Neural progenitor cell (in vitro differentiated cells): ENCODE data around the gene SPEF2. TPM values are rescaled to one million over a fixed set of nuclear protein-coding genes. Genes with fewer than 3 reads are reported as not detected.
"Not testable (repeated sequence)": the region's sequence is repeated elsewhere in the genome, so short reads cannot be mapped to it uniquely, and the experiment has no call there.

Experiments used
- DNase-seq: peaks from one replicate; pipeline ENCODE4 v3.0.0-alpha.2; 2016; ENCODE audit warnings: low spot score
- H2AFZ ChIP-seq: fragments of 200-600 bp; sonication (generic); replicated peaks from 2 replicates; pipeline ENCODE4 v1.6.1; 2016; ENCODE audit warnings: antibody characterized with exemption
- H3F3A ChIP-seq: fragments of 200-600 bp; sonication (generic); 2 replicates; pipeline ENCODE4 v1.6.1; 2016; ENCODE audit warnings: antibody characterized with exemption, low read depth
- H3K27ac ChIP-seq: fragments of 200-600 bp; sonication (generic); 2 replicates; pipeline ENCODE4 v1.5.1; 2016; ENCODE audit warnings: mild to moderate bottlenecking
- H3K27me3 ChIP-seq: fragments of 200-600 bp; sonication (generic); 2 replicates; pipeline ENCODE4 v1.6.1; 2016; ENCODE audit warnings: mild to moderate bottlenecking, moderate library complexity
- H3K36me3 ChIP-seq: fragments of 200-600 bp; sonication (generic); 2 replicates; pipeline ENCODE4 v1.5.1; 2016
- H3K4me1 ChIP-seq: fragments of 200-600 bp; sonication (generic); 2 replicates; pipeline ENCODE4 v1.6.1; 2016; ENCODE audit warnings: mixed run types
- H3K4me2 ChIP-seq: fragments of 200-600 bp; sonication (generic); 2 replicates; pipeline ENCODE4 v1.6.1; 2016
- H3K4me3 ChIP-seq: fragments of 200-600 bp; sonication (generic); 2 replicates; pipeline ENCODE4 v1.5.1; 2016
- H3K79me2 ChIP-seq: fragments of 200-600 bp; sonication (generic); 2 replicates; pipeline ENCODE4 v1.6.1; 2016; ENCODE audit warnings: low read depth
- H3K9ac ChIP-seq: fragments of 200-600 bp; sonication (generic); 2 replicates; pipeline ENCODE4 v1.6.1; 2016
- H3K9me3 ChIP-seq: fragments of 200-600 bp; sonication (generic); 2 replicates; pipeline ENCODE4 v1.5.1; 2016; ENCODE audit warnings: low read depth
- H4K20me1 ChIP-seq: fragments of 200-600 bp; sonication (generic); 2 replicates; pipeline ENCODE4 v1.6.1; 2016; ENCODE audit warnings: low read depth
- H3K27ac Mint-ChIP-seq: 3 replicates; pipeline ENCODE4 v1.8.0; 2021; ENCODE audit warnings: mixed read lengths
- H3K27me3 Mint-ChIP-seq: 2 replicates; pipeline ENCODE4 v1.8.0; 2022; ENCODE audit warnings: low read depth, mild to moderate bottlenecking, inconsistent platforms, moderate library complexity, mixed read lengths; ENCODE audit not compliant: insufficient read depth
- H3K36me3 Mint-ChIP-seq: 3 replicates; pipeline ENCODE4 v1.8.0; 2021; ENCODE audit warnings: mixed read lengths
- H3K4me1 Mint-ChIP-seq: 3 replicates; pipeline ENCODE4 v1.8.0; 2021; ENCODE audit warnings: mixed read lengths
- H3K4me3 Mint-ChIP-seq: 3 replicates; pipeline ENCODE4 v1.8.0; 2021; ENCODE audit warnings: mild to moderate bottlenecking, moderate library complexity, mixed read lengths
- H3K9me3 Mint-ChIP-seq: 3 replicates; pipeline ENCODE4 v1.8.0; 2020; ENCODE audit warnings: mixed read lengths
- CTCF ChIP-seq: fragments of 200-600 bp; sonication (generic); IDR thresholded peaks from 2 replicates; pipeline ENCODE4 v1.5.1; 2017; ENCODE audit warnings: antibody characterized with exemption, mild to moderate bottlenecking
- EZH2 ChIP-seq: fragments of 200-600 bp; sonication (generic); IDR thresholded peaks from 2 replicates; pipeline ENCODE4 v1.6.1; 2017; ENCODE audit warnings: antibody characterized with exemption, mild to moderate bottlenecking, moderate library complexity
- EZH2phosphoT487 ChIP-seq: fragments of 200-600 bp; sonication (generic); IDR thresholded peaks from 2 replicates; pipeline ENCODE4 v1.6.1; 2017; ENCODE audit warnings: antibody characterized with exemption
- total RNA-seq: library from RNA; depleted of rRNA; stranded (reverse); fragments of >200 nt; gene quantifications from 2 replicates; pipeline ENCODE4 v1.2.3, GENCODE V29; 2015; ENCODE audit warnings: low replicate concordance

Gene SPEF2
- total RNA-seq, 1 donor from 2014 or later: 5.8 TPM

- H3K4me3 Mint-ChIP-seq: no peak overlapping the region
- H3K9me3 ChIP-seq: no peaks in the 10 kb centered on the region
- H3K4me1 ChIP-seq: no peaks in the 10 kb centered on the region
- H3K79me2 ChIP-seq: no peaks in the 10 kb centered on the region
- H3K27ac ChIP-seq: no peak overlapping the region
- no peak overlapping the region for H3K4me3 ChIP-seq
- H3K36me3 ChIP-seq: no peaks in the 10 kb centered on the region
- H3K9me3 Mint-ChIP-seq: no peaks in the 10 kb centered on the region
- no peak overlapping the region for H3K9ac ChIP-seq
- H3F3A ChIP-seq: no peaks in the 10 kb centered on the region
- no peaks in the 10 kb centered on the region for H3K4me1 Mint-ChIP-seq
- no peaks in the 10 kb centered on the region for H4K20me1 ChIP-seq
- peaks cover 3% of the 10 kb centered on the region for H3K27me3 Mint-ChIP-seq
- H3K27ac Mint-ChIP-seq: no peak overlapping the region
- no peak for TF ChIP-seq EZH2
- no peak for TF ChIP-seq CTCF
- TF ChIP-seq EZH2phosphoT487: no peak
- no peak overlapping the region for H2AFZ ChIP-seq
- no peaks in the 10 kb centered on the region for H3K27me3 ChIP-seq
- DNase-seq: no peak
- no peaks in the 10 kb centered on the region for H3K36me3 Mint-ChIP-seq
- H3K4me2 ChIP-seq: no peak overlapping the region
Observed at GRCh38 chr5:35835796-35836742, 218.4 kb downstream of the SPEF2 start.

DNA sequence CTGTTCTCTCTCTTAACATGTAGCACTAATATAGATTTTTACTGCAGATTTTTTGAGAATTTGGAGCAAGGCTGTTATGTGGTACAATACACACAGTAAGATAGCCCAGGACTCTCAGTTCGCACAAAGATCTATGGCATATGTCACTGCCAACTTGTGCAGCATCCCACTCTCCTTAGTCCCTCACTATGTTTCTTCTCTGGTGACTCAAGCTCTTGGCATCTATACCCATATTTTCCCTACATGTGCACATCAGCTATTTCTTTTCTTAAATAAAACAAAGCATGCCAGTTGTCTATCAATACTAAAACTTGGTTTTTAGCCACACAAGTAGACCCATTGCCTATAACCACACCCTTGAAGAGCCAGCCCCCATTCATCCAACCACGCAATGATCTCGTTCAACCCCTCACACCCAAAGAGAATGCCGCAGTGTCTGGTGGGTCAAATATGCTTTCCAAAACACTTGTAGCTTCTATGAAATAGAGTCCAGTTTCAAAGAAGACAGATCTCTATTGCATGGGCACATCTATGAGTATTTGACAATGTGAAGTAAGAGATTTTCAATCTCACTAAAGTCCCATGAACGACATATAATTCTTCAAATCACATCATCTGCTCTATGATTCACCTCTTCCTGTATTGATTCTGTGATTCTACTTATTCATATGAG, 220.8 kb downstream of the SPEF2 start:
- no peaks in the 10 kb centered on the region for H3K27me3 ChIP-seq
- no peaks in the 10 kb centered on the region for H3K36me3 Mint-ChIP-seq
- no peak overlapping the region for H3K9ac ChIP-seq
- no peak overlapping the region for H2AFZ ChIP-seq
- H3K27ac ChIP-seq: no peak overlapping the region
- H4K20me1 ChIP-seq: no peaks in the 10 kb centered on the region
- no peak for TF ChIP-seq CTCF
- TF ChIP-seq EZH2: no peak
- no peak for TF ChIP-seq EZH2phosphoT487
- no peaks in the 10 kb centered on the region for H3K27me3 Mint-ChIP-seq
- no peak overlapping the region for H3K4me3 Mint-ChIP-seq
- no peaks in the 10 kb centered on the region for H3K36me3 ChIP-seq
- no peaks in the 10 kb centered on the region for H3K4me1 ChIP-seq
- H3K9me3 Mint-ChIP-seq: peaks cover 8% of the 10 kb centered on the region
- H3K4me3 ChIP-seq: no peak overlapping the region
- H3K27ac Mint-ChIP-seq: no peak overlapping the region
- peaks cover 3% of the 10 kb centered on the region for H3K9me3 ChIP-seq
- H3K4me1 Mint-ChIP-seq: no peaks in the 10 kb centered on the region
- DNase-seq: no peak
- no peak overlapping the region for H3K4me2 ChIP-seq
- H3K79me2 ChIP-seq: no peaks in the 10 kb centered on the region
- no peaks in the 10 kb centered on the region for H3F3A ChIP-seq

- Mint-ChIP-seq H3K36me3 (no peaks in the 10 kb centered on the region), H3K9me3 (peaks cover 39% of the 10 kb centered on the region), H3K4me1 (no peaks in the 10 kb centered on the region)
Observed at GRCh38 chr5:35842856-35843255, 225.2 kb downstream of the SPEF2 start.

DNA sequence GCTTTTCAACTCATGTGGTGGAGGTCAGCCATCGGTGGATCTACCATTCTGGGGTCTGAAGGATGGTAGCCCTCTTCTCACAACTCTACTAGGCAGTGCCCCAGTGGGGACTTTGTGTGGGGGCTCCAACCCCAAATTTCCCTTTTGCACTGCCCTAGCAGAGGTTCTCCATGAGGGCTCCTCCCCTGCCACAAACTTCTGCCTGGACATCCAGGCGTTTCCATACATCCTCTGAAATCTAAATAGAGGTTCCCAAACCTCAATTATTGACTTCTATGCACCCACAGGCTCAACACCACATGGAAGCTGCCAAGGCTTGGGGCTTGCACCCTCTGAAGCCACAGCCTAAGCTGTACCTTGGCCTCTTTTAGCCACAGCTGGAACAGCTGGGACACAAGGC, 227.8 kb downstream of the SPEF2 start:
- peaks cover 13% of the 10 kb centered on the region for H3K9me3 ChIP-seq
- H3K4me1 Mint-ChIP-seq, H3K4me3 Mint-ChIP-seq, H2AFZ ChIP-seq, H3K79me2 ChIP-seq, H3K4me1 ChIP-seq, H3K4me2 ChIP-seq, DNase-seq, H3K36me3 ChIP-seq, H3K27ac ChIP-seq, H4K20me1 ChIP-seq, H3K4me3 ChIP-seq, H3K36me3 Mint-ChIP-seq, H3F3A ChIP-seq, H3K9ac ChIP-seq, H3K27ac Mint-ChIP-seq, H3K27me3 ChIP-seq, H3K27me3 Mint-ChIP-seq: not testable (repeated sequence)
- peaks cover 41% of the 10 kb centered on the region for H3K9me3 Mint-ChIP-seq

More at GRCh38 chr5:35842856-35843255, 225.2 kb downstream of the SPEF2 start:
- no peaks in the 10 kb centered on the region for H3K27me3 ChIP-seq
- peaks cover 13% of the 10 kb centered on the region for H3K9me3 ChIP-seq
- no peaks in the 10 kb centered on the region for H4K20me1 ChIP-seq
- no peak overlapping the region for H3K27ac ChIP-seq
- no peaks in the 10 kb centered on the region for H3K36me3 ChIP-seq
- H3K9ac ChIP-seq: no peak overlapping the region
- no peaks in the 10 kb centered on the region for H3F3A ChIP-seq
- no peaks in the 10 kb centered on the region for H3K79me2 ChIP-seq
- H3K4me1 ChIP-seq: no peaks in the 10 kb centered on the region
- Mint-ChIP-seq H3K4me3 (no peak overlapping the region), H3K27me3 (peaks cover 3% of the 10 kb centered on the region), H3K27ac (no peak overlapping the region)
- DNase-seq: no peak
- TF ChIP-seq CTCF: no peak
- TF ChIP-seq EZH2: no peak
- TF ChIP-seq EZH2phosphoT487: no peak
- no peak overlapping the region for H3K4me2 ChIP-seq
- H2AFZ ChIP-seq: no peak overlapping the region
- no peak overlapping the region for H3K4me3 ChIP-seq
